ENCODE results near the gene PLK1. TPM values are rescaled to one million over a fixed set of nuclear protein-coding genes. Genes with fewer than 3 reads are reported as not detected.

The PLK1 gene
- total RNA-seq, 1 donor from 2014 or later, result 2.3 TPM

GRCh38 chr16:23666571-23667354, 11.9 kb upstream of the PLK1 start:
- Histone ChIP-seq H3K4me3 (no peak overlapping the region), H3K36me3 (peaks cover 100% of the 10 kb centered on the region), H3K9me3 (no peaks in the 10 kb centered on the region), H3K4me1 (no peaks in the 10 kb centered on the region), H3K27me3 (ENCODE audit: low read depth) (no peaks in the 10 kb centered on the region), H3K27ac (no peak overlapping the region)
- intact Hi-C loops (cut with DNase I), result no loop called here
- TF ChIP-seq, protein P1, sequence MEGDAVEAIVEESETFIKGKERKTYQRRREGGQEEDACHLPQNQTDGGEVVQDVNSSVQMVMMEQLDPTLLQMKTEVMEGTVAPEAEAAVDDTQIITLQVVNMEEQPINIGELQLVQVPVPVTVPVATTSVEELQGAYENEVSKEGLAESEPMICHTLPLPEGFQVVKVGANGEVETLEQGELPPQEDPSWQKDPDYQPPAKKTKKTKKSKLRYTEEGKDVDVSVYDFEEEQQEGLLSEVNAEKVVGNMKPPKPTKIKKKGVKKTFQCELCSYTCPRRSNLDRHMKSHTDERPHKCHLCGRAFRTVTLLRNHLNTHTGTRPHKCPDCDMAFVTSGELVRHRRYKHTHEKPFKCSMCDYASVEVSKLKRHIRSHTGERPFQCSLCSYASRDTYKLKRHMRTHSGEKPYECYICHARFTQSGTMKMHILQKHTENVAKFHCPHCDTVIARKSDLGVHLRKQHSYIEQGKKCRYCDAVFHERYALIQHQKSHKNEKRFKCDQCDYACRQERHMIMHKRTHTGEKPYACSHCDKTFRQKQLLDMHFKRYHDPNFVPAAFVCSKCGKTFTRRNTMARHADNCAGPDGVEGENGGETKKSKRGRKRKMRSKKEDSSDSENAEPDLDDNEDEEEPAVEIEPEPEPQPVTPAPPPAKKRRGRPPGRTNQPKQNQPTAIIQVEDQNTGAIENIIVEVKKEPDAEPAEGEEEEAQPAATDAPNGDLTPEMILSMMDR (IDR thresholded peaks at IDR 0.05), result no peak
- ATAC-seq (no peak), DNase-seq (no peak)

GRCh38 chr16:23667355-23667659, 11.4 kb upstream of the PLK1 start:
- Histone ChIP-seq H3K27ac (no peak overlapping the region), H3K36me3 (peaks cover 97% of the 10 kb centered on the region), H3K4me3 (no peak overlapping the region), H3K27me3 (ENCODE audit: low read depth) (no peaks in the 10 kb centered on the region), H3K4me1 (no peaks in the 10 kb centered on the region), H3K9me3 (no peaks in the 10 kb centered on the region)
- no peak for DNase-seq
- intact Hi-C loops (cut with DNase I), result no loop called here
- TF ChIP-seq, protein P1 (IDR thresholded peaks at IDR 0.05), result no peak
- no peak for ATAC-seq

DNA sequence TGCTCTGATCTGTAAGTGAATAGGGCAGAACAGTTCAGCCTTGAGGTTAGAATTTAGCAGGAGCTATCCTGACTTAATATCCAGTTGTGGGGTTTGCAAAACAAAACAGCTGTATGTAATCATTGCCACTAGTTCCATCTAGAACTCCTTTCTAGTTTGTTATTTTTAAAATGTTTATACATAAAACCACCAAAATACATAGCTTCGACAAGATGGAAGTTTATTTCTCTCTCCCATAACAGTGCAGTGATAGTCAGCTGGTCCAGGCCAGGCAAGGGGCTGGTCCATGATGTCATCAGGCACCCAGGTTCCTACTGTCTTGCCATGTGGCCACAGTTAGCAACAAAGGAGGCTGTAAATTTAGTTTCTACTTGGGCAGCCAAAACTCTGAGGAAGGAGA, 10.5 kb upstream of the PLK1 start:
- Histone ChIP-seq H3K27ac (no peak overlapping the region), H3K4me3 (no peak overlapping the region), H3K27me3 (ENCODE audit: low read depth) (no peaks in the 10 kb centered on the region), H3K9me3 (no peaks in the 10 kb centered on the region), H3K36me3 (peaks cover 87% of the 10 kb centered on the region), H3K4me1 (no peaks in the 10 kb centered on the region)
- intact Hi-C loops (cut with DNase I), result no loop called here
- ATAC-seq (no peak), DNase-seq (no peak)
- TF ChIP-seq, protein P1 (IDR thresholded peaks at IDR 0.05), result no peak

- TF ChIP-seq, protein P1 (IDR thresholded peaks at IDR 0.05), result no peak
- Histone ChIP-seq H3K9me3 (no peaks in the 10 kb centered on the region), H3K4me3 (no peak overlapping the region), H3K27me3 (ENCODE audit: low read depth) (no peaks in the 10 kb centered on the region), H3K4me1 (no peaks in the 10 kb centered on the region), H3K27ac (no peak overlapping the region), H3K36me3 (peaks cover 81% of the 10 kb centered on the region)
- intact Hi-C loops (cut with DNase I), result no loop called here
- DNase-seq (no peak), ATAC-seq (no peak)
These were observed 9.8 kb upstream of the PLK1 start for GRCh38 chr16:23668873-23669272.

GRCh38 chr16:23670137-23670776, 8.4 kb upstream of the PLK1 start:
- Histone ChIP-seq H3K36me3 (peaks cover 67% of the 10 kb centered on the region), H3K27ac (no peak overlapping the region), H3K4me3 (no peak overlapping the region), H3K9me3 (no peaks in the 10 kb centered on the region), H3K27me3 (ENCODE audit: low read depth) (no peaks in the 10 kb centered on the region), H3K4me1 (no peaks in the 10 kb centered on the region)
- intact Hi-C loops (cut with DNase I), result no loop called here
- TF ChIP-seq, protein P1 (IDR thresholded peaks at IDR 0.05), result no peak
- ATAC-seq (no peak), DNase-seq (no peak)

All from lower lobe of right lung (tissue), 2 donors.